GM12878 (cell line): Measurements from ENCODE around the gene FCGR1A. TPM values are rescaled to one million over a fixed set of nuclear protein-coding genes. Genes with fewer than 3 reads are reported as not detected.
"Not testable (repeated sequence)": the region's sequence is repeated elsewhere in the genome, so short reads cannot be mapped to it uniquely, and the experiment has no call there.

Experiments used
- ATAC-seq: fragments of 200-7000 bp; cut with Tn5 transposase; 3 replicates; pipeline ENCODE4 v1.9.1; 2020; ENCODE audit warnings: mild to moderate bottlenecking, moderate library complexity
- BruUV-seq: library from RNA; stranded (reverse); fragments of 400-500 nt; replicated peaks from 2 replicates; lab custom pipeline; 2021; lab: Mats Ljungman, UMichigan
- CTCF ChIA-PET: fragments of 300-600 bp; sonication (Branson Sonifier 250); formaldehyde crosslinking; extraction: SDS; loops from one replicate; lab custom pipeline; 2021; ENCODE audit warnings: inconsistent platforms; lab: Yijun Ruan, JAX
- POLR2A ChIA-PET: fragments of 350-600 bp; formaldehyde crosslinking; extraction: SDS; loops from one replicate; lab custom pipeline; 2021; ENCODE audit warnings: inconsistent platforms; lab: Charles Lee
- RAD21 ChIA-PET: fragments of 300-600 bp; sonication (Branson Sonifier 250); formaldehyde crosslinking; loops from one replicate; lab custom pipeline; 2023; ENCODE audit warnings: antibody characterized with exemption; ENCODE audit not compliant: unreplicated experiment; lab: Charles Lee
- SMC1A ChIA-PET: fragments of 300-600 bp; sonication (Branson Sonifier 250); formaldehyde crosslinking; loops from one replicate; lab custom pipeline; 2023; ENCODE audit not compliant: unreplicated experiment, uncharacterized antibody; lab: Charles Lee
- DNase-seq: peaks from one replicate; pipeline ENCODE4 v3.0.0-alpha.2; 2011; ENCODE audit warnings: low read depth, low spot score
- FAIRE-seq: peaks from 3 replicates; lab custom pipeline; 2011; peaks lifted over from hg19 to GRCh38; lab: Jason Lieb, UNC
- H2AFZ ChIP-seq: 2 replicates; pipeline ENCODE4 v1.6.0; 2011; ENCODE audit warnings: low read depth, low read length, control low read depth; ENCODE audit not compliant: control insufficient read depth
- H3K27ac ChIP-seq: 2 replicates; pipeline ENCODE4 v1.5.1; 2011; ENCODE audit warnings: control low read depth; ENCODE audit not compliant: control insufficient read depth, insufficient read depth
- H3K27me3 ChIP-seq, 2 experiments: replicated peaks in 1 of 2; 2 replicates each; pipeline versions ENCODE4 v1.6.0 to v1.6.1; 2011; ENCODE audit warnings: low read length in 1 of 2; ENCODE audit not compliant: control insufficient read depth in 2 of 2, insufficient read depth in 2 of 2
- H3K36me3 ChIP-seq, 2 experiments: 2 replicates each; pipeline ENCODE4 v1.5.1; 2011; ENCODE audit warnings: low read length in 1 of 2; ENCODE audit not compliant: control insufficient read depth in 2 of 2, insufficient read depth in 2 of 2
- H3K4me1 ChIP-seq: 2 replicates; pipeline ENCODE4 v1.6.1; 2011; ENCODE audit warnings: mild to moderate bottlenecking, low read length, moderate library complexity, mixed read lengths; ENCODE audit not compliant: control insufficient read depth, insufficient read depth
- H3K4me2 ChIP-seq: 2 replicates; pipeline ENCODE4 v1.6.0; 2011; ENCODE audit warnings: control low read depth; ENCODE audit not compliant: control insufficient read depth, insufficient read depth
- H3K4me3 ChIP-seq: fragments of 200-600 bp; sonication (generic); 2 replicates; pipeline ENCODE4 v1.5.1; 2016
- H3K79me2 ChIP-seq: 2 replicates; pipeline ENCODE4 v1.6.0; 2011; ENCODE audit warnings: low read length; ENCODE audit not compliant: control insufficient read depth, insufficient read depth
- H3K9ac ChIP-seq: 2 replicates; pipeline ENCODE4 v1.8.0; 2011; ENCODE audit warnings: low read length, control low read depth, mixed read lengths; ENCODE audit not compliant: control insufficient read depth, insufficient read depth
- H3K9me3 ChIP-seq: replicated peaks from 3 replicates; pipeline ENCODE4 v1.5.1; 2011; ENCODE audit warnings: mild to moderate bottlenecking, low read length; ENCODE audit not compliant: control insufficient read depth, insufficient read depth
- H4K20me1 ChIP-seq: 2 replicates; pipeline ENCODE4 v1.6.0; 2011; ENCODE audit not compliant: control insufficient read depth, insufficient read depth
- CREM ChIP-seq: IDR thresholded peaks from 2 replicates; pipeline ENCODE4 v1.6.1; 2014; ENCODE audit warnings: antibody characterized with exemption, low read depth
- NFYB ChIP-seq: IDR thresholded peaks from 2 replicates; pipeline ENCODE4 v1.6.1; 2011; ENCODE audit warnings: low read depth, mild to moderate bottlenecking, low read length, improper control_type of control experiment, moderate library complexity; ENCODE audit not compliant: insufficient read depth
- POLR2A ChIP-seq: IDR thresholded peaks from 2 replicates; pipeline ENCODE4 v1.6.1; 2011; ENCODE audit warnings: low read depth, mild to moderate bottlenecking, low read length
- POU2F2 ChIP-seq: IDR thresholded peaks from 3 replicates; pipeline ENCODE4 v1.6.1; 2011; ENCODE audit warnings: low read depth, mild to moderate bottlenecking, low read length, borderline replicate concordance
- SMAD5 ChIP-seq: IDR thresholded peaks from 2 replicates; pipeline ENCODE4 v1.6.1; 2016; ENCODE audit warnings: antibody characterized with exemption, low read depth
- SP1 ChIP-seq: IDR thresholded peaks from one replicate; pipeline ENCODE4 v1.6.1; 2011; ENCODE audit warnings: low read depth, low read length
- TCF12 ChIP-seq: IDR thresholded peaks from 2 replicates; pipeline ENCODE4 v1.6.1; 2011; ENCODE audit warnings: low read depth, mild to moderate bottlenecking, low read length
- ZBTB4 ChIP-seq: fragments of 450-650 bp; formaldehyde crosslinking; IDR thresholded peaks from 2 replicates; pipeline ENCODE4 v1.4.0; 2022; ENCODE audit warnings: mild to moderate bottlenecking, moderate library complexity
- WGBS: methylation state at CpG from one replicate; pipeline ENCODE4 v1.1.6; 2016; ENCODE audit warnings: low lambda C conversion rate; ENCODE audit not compliant: insufficient replicate concordance, insufficient coverage; ENCODE audit errors: missing lambda C conversion rate; 5-methylcytosine and 5-hydroxymethylcytosine counted together
- in situ Hi-C: fragments of 300-500 bp; cut with MboI; formaldehyde crosslinking; loops from 9 replicates; pipeline ENCODE4 v1.14.3; 2018; ENCODE audit warnings: mixed read lengths
- intact Hi-C: fragments of 100-400 bp; cut with micrococcal nuclease; formaldehyde crosslinking; loops from one replicate; pipeline ENCODE4 v1.14.2; 2022; ENCODE audit not compliant: unreplicated experiment
- polyA plus RNA-seq, 11 experiments: library from polyadenylated mRNA; depleted of rRNA in 4 of 11; unstranded in 6 of 11; stranded (reverse) in 5 of 11; fragments of >200 nt; fragmentation: Nextera tagmentation in 4 of 11; fragmentation: Illumina TruSeq in 1 of 11; extraction: Ambion mirVana in 4 of 11; extraction: Trizol in 1 of 11; gene quantifications; 1 replicate in 1 of 11; 2 replicates in 10 of 11; pipeline versions ENCODE4 v1.2.1 to v1.2.3, GENCODE V29; 2011 to 2016; ENCODE audit warnings: inconsistent platforms in 2 of 11, missing spikeins in 2 of 11, low read depth in 1 of 11
- total RNA-seq, 4 experiments: library from RNA; depleted of rRNA in 3 of 4; stranded (reverse); fragments of >200 nt in 3 of 4; fragmentation: Illumina TruSeq in 1 of 4; extraction: Trizol in 1 of 4; gene quantifications; 2 replicates each; pipeline versions ENCODE4 v1.2.1 to v1.2.3, GENCODE V29; 2013 to 2021

The FCGR1A gene
- total and polyA plus RNA-seq, 10 of the 15 experiments (the other 5 are each of a cell fraction or from before 2014, with no cell fraction given): not detected

- BruUV-seq, H3K9me3 ChIP-seq, H3K79me2 ChIP-seq, H3K27ac ChIP-seq, SMC1A ChIA-PET, intact Hi-C loops, H3K27me3 ChIP-seq, FAIRE-seq, H3K36me3 ChIP-seq, CTCF ChIA-PET, H4K20me1 ChIP-seq, in situ Hi-C loops, H2AFZ ChIP-seq, RAD21 ChIA-PET, DNase-seq, H3K4me1 ChIP-seq, H3K9ac ChIP-seq, POLR2A ChIA-PET: not testable (repeated sequence)
- H3K4me2 ChIP-seq: peak overlapping the region; percentile 48; the same call in 1 of the 2 replicates
- peak overlapping the region; percentile 60; the same call in 1 of the 2 replicates for H3K4me3 ChIP-seq
- TF ChIP-seq SMAD5 (0 out of 2 replicates have a peak, but pooled peaks have one; percentile 25), POLR2A (peak; percentile 61; the same call in 1 of the 2 replicates)
- 25% methylated on average over 5 of the region's 14 CpGs for WGBS
- ATAC-seq: peak; percentile 42
Measured at GRCh38 chr1:149811514-149811889, 29.0 kb downstream of the FCGR1A start.

GRCh38 chr1:149811890-149812829 lies 29.7 kb downstream of the FCGR1A start:
- SMC1A ChIA-PET, H3K36me3 ChIP-seq, H4K20me1 ChIP-seq, H2AFZ ChIP-seq, FAIRE-seq, in situ Hi-C loops, RAD21 ChIA-PET, POLR2A ChIA-PET, H3K27me3 ChIP-seq, H3K9ac ChIP-seq, H3K9me3 ChIP-seq, H3K79me2 ChIP-seq, CTCF ChIA-PET, H3K4me1 ChIP-seq, intact Hi-C loops: not testable (repeated sequence)
- Histone ChIP-seq H3K27ac (peak overlapping the region; percentile 77), H3K4me3 (peak overlapping the region; percentile 52; the same call in 1 of the 2 replicates), H3K4me2 (0 out of 2 replicates have a peak overlapping the region, but pooled peaks have one; percentile 48)
- WGBS: 67% methylated on average over 49 of the region's 55 CpGs
- DNase-seq (peak; percentile 89), ATAC-seq (peak; percentile 88)
- BruUV-seq: TSS peak; percentile 96
- TF ChIP-seq ZBTB4 (peak; percentile 88), TCF12 (0 out of 2 replicates have a peak, but pooled peaks have one; percentile 14), NFYB (0 out of 2 replicates have a peak, but pooled peaks have one; percentile 23), POU2F2 (peak; percentile 98), SP1 (peak; percentile 48), CREM (0 out of 2 replicates have a peak, but pooled peaks have one; percentile 14)
